IMR-90 (cell line): ENCODE data around the gene SPINK5.

Source experiments
- BHLHE40 ChIP-seq: fragments of 150-350 bp; IDR thresholded peaks from 2 replicates; pipeline ENCODE4 v1.6.1; 2016; ENCODE audit warnings: mild to moderate bottlenecking, low read depth, low read length
- CEBPB ChIP-seq: IDR thresholded peaks from 2 replicates; pipeline ENCODE4 v1.6.1; 2012; ENCODE audit warnings: low read depth, low read length, improper control_type of control experiment
- MAFK ChIP-seq: IDR thresholded peaks from 2 replicates; pipeline ENCODE4 v1.6.1; 2012; ENCODE audit warnings: low read depth, low read length, improper control_type of control experiment
- MAZ ChIP-seq: IDR thresholded peaks from 2 replicates; pipeline ENCODE4 v1.6.1; 2012; ENCODE audit warnings: low read depth, mild to moderate bottlenecking, low read length, improper control_type of control experiment, moderate library complexity, borderline replicate concordance
- MXI1 ChIP-seq: IDR thresholded peaks from 2 replicates; pipeline ENCODE4 v1.6.1; 2012; ENCODE audit warnings: low read depth, mild to moderate bottlenecking, low read length, moderate library complexity, borderline replicate concordance
- NFE2L2 ChIP-seq: fragments of 150-350 bp; IDR thresholded peaks from 2 replicates; pipeline ENCODE4 v1.6.1; 2016; ENCODE audit warnings: low read depth, mild to moderate bottlenecking, low read length
- POLR2A ChIP-seq: IDR thresholded peaks from 2 replicates; pipeline ENCODE4 v1.6.1; 2012; ENCODE audit warnings: mild to moderate bottlenecking, low read depth, low read length
- RAD21 ChIP-seq: IDR thresholded peaks from 2 replicates; pipeline ENCODE4 v1.6.1; 2012; ENCODE audit warnings: low read length, improper control_type of control experiment
- RCOR1 ChIP-seq: IDR thresholded peaks from 2 replicates; pipeline ENCODE4 v1.6.1; 2012; ENCODE audit warnings: mild to moderate bottlenecking, low read length, improper control_type of control experiment; ENCODE audit not compliant: insufficient replicate concordance
- RFX5 ChIP-seq: IDR thresholded peaks from 2 replicates; pipeline ENCODE4 v1.8.0; 2012; ENCODE audit warnings: low read depth, mild to moderate bottlenecking, low read length, moderate library complexity
- SMC3 ChIP-seq: fragments of 150-350 bp; IDR thresholded peaks from 2 replicates; pipeline ENCODE4 v1.6.1; 2016; ENCODE audit warnings: low read depth, mild to moderate bottlenecking, antibody characterized with exemption, low read length, moderate library complexity
- TF ChIP-seq, protein P1 (sequence below): conservative IDR thresholded peaks from 2 replicates; pipeline ENCODE4 v1.5.1; 2012; ENCODE audit warnings: mild to moderate bottlenecking, low read depth, low read length, improper control_type of control experiment
- TF ChIP-seq, protein P2 (sequence below): fragments of 150-350 bp; IDR thresholded peaks from 2 replicates; pipeline ENCODE4 v1.6.1; 2016; ENCODE audit warnings: low read depth, mild to moderate bottlenecking, low read length, moderate library complexity, borderline replicate concordance
- TF ChIP-seq, protein P3 (sequence below): fragments of 150-350 bp; IDR thresholded peaks from 2 replicates; pipeline ENCODE4 v1.6.1; 2017; ENCODE audit warnings: mild to moderate bottlenecking, antibody characterized with exemption, low read length, low read depth

DNA sequence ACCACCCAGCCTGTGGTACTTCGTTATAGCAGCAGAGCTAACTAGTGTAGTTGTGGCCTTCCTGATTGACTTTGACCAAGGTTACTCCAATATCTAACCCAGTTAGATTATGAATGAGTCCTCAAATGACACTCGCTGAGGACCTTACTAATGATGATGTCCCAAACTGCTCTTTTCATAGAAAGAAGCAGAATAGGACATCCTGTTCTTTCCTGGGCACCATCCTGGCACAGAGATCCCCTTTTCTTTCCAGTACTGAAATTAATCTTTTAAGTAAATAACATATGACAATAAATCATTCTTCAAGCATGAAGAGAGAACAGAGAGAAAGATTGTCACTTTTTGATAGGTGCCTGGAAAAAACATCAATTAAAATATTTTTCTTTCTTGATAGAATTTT, 77.9 kb downstream of the SPINK5 start:
- TF ChIP-seq POLR2A (no peak), SMC3 (no peak), RAD21 (no peak), MAZ (no peak), BHLHE40 (no peak), CEBPB (no peak), RCOR1 (no peak), RFX5 (no peak), MAFK (no peak), NFE2L2 (no peak), MXI1 (no peak)
- TF ChIP-seq, protein P1, sequence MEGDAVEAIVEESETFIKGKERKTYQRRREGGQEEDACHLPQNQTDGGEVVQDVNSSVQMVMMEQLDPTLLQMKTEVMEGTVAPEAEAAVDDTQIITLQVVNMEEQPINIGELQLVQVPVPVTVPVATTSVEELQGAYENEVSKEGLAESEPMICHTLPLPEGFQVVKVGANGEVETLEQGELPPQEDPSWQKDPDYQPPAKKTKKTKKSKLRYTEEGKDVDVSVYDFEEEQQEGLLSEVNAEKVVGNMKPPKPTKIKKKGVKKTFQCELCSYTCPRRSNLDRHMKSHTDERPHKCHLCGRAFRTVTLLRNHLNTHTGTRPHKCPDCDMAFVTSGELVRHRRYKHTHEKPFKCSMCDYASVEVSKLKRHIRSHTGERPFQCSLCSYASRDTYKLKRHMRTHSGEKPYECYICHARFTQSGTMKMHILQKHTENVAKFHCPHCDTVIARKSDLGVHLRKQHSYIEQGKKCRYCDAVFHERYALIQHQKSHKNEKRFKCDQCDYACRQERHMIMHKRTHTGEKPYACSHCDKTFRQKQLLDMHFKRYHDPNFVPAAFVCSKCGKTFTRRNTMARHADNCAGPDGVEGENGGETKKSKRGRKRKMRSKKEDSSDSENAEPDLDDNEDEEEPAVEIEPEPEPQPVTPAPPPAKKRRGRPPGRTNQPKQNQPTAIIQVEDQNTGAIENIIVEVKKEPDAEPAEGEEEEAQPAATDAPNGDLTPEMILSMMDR = no peak
- TF ChIP-seq, protein P2, sequence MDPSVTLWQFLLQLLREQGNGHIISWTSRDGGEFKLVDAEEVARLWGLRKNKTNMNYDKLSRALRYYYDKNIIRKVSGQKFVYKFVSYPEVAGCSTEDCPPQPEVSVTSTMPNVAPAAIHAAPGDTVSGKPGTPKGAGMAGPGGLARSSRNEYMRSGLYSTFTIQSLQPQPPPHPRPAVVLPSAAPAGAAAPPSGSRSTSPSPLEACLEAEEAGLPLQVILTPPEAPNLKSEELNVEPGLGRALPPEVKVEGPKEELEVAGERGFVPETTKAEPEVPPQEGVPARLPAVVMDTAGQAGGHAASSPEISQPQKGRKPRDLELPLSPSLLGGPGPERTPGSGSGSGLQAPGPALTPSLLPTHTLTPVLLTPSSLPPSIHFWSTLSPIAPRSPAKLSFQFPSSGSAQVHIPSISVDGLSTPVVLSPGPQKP = no peak
- TF ChIP-seq, protein P3, sequence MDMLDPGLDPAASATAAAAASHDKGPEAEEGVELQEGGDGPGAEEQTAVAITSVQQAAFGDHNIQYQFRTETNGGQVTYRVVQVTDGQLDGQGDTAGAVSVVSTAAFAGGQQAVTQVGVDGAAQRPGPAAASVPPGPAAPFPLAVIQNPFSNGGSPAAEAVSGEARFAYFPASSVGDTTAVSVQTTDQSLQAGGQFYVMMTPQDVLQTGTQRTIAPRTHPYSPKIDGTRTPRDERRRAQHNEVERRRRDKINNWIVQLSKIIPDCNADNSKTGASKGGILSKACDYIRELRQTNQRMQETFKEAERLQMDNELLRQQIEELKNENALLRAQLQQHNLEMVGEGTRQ = no peak
